ENCODE results near the gene MUSTN1. TPM values are rescaled to one million over a fixed set of nuclear protein-coding genes. Genes with fewer than 3 reads are reported as not detected.

MUSTN1 gene
- under 1 TPM in 1 of 6 donors, not detected in 5; 0.76 TPM for polyA plus RNA-seq (ENCODE audit: low read depth in 6 of 6)

GRCh38 chr3:52834871-52835501 is at the start of gene MUSTN1:
TSS of gene MUSTN1 (minus strand) at chr3:52835019. CDS start at chr3:52834948, 71 bp downstream.
- peaks cover 0 to 5% (median 0%) of the 10 kb centered on the region in 3 donors for H3K4me1 Mint-ChIP-seq
- H3K27ac Mint-ChIP-seq = peak within 1 kb of the TSS in 1 of 6 donors; percentile 82
- no peaks in the 10 kb centered on the region for H3K27me3 Mint-ChIP-seq
- no peaks in the 10 kb centered on the region for H3K9me3 Mint-ChIP-seq
- DNase-seq = no peak
- no peak within 1 kb of the TSS for H3K4me3 Mint-ChIP-seq
- ATAC-seq (ENCODE audit: low read depth in 2 of 2) = no peak
- H3K36me3 Mint-ChIP-seq = peaks cover 3 to 4% of the 10 kb centered on the region in 2 donors

- Mint-ChIP-seq H3K36me3 (peaks cover 11 to 12% of the 10 kb centered on the region in 2 donors), H3K27ac (peak overlapping the region in 3 of 6 donors; percentile 38 to 66 (median 54)), H3K27me3 (no peaks in the 10 kb centered on the region), H3K4me1 (peaks cover 0 to 8% (median 4%) of the 10 kb centered on the region in 3 donors), H3K4me3 (no peak overlapping the region), H3K9me3 (peaks cover 0 to 1% (median 0%) of the 10 kb centered on the region in 7 donors)
- no peak for ATAC-seq (ENCODE audit: low read depth in 2 of 2)
- no peak for DNase-seq
These were observed 47.6 kb upstream of the MUSTN1 start for GRCh38 chr3:52882377-52882776.

DNA sequence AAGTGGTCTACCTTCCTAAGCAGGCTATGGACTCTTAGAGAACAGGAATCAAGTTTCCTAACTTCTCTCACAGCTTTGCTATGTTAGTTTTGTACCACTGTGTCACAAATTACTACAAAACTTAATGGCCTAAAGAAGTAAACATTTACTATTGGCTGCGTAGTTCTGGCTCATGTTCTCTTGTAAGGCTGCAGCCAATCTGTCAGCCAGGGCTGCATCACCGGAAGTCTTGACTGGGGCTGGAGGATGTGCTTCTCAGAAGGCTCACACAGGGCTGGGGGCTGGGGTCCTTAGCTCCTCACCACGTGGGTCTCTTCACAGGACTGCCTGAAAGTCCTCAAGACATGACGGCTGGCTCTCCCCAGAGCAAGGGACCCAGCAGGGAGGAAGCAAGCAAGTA is 47.1 kb upstream of the MUSTN1 start:
- no peak overlapping the region for H3K4me3 Mint-ChIP-seq
- H3K4me1 Mint-ChIP-seq = peaks cover 0 to 8% (median 3%) of the 10 kb centered on the region in 3 donors
- no peak for DNase-seq
- peak overlapping the region in 1 of 6 donors; percentile 74 for H3K27ac Mint-ChIP-seq
- ATAC-seq (ENCODE audit: low read depth in 2 of 2) = no peak
- peaks cover 11 to 12% of the 10 kb centered on the region in 2 donors for H3K36me3 Mint-ChIP-seq
- H3K27me3 Mint-ChIP-seq = no peaks in the 10 kb centered on the region
- H3K9me3 Mint-ChIP-seq = peaks cover 0 to 1% (median 0%) of the 10 kb centered on the region in 7 donors

- no peak overlapping the region for H3K4me3 Mint-ChIP-seq
- H3K27me3 Mint-ChIP-seq = no peaks in the 10 kb centered on the region
- no peak for DNase-seq
- peaks cover under 1 to 8% (median 3%) of the 10 kb centered on the region in 3 donors for H3K4me1 Mint-ChIP-seq
- peak overlapping the region in 1 of 6 donors; percentile 28 for H3K27ac Mint-ChIP-seq
- no peaks in the 10 kb centered on the region for H3K9me3 Mint-ChIP-seq
- H3K36me3 Mint-ChIP-seq = peaks cover 6% of the 10 kb centered on the region in 2 donors
- ATAC-seq (ENCODE audit: low read depth in 2 of 2) = no peak
These were observed 45.7 kb upstream of the MUSTN1 start for GRCh38 chr3:52880474-52880873.

GRCh38 chr3:52880047-52880446 is 45.2 kb upstream of the MUSTN1 start:
- H3K36me3 Mint-ChIP-seq = peaks cover 2% of the 10 kb centered on the region in 2 donors
- peaks cover 3 to 12% (median 5%) of the 10 kb centered on the region in 3 donors for H3K4me1 Mint-ChIP-seq
- H3K9me3 Mint-ChIP-seq = no peaks in the 10 kb centered on the region
- no peak for ATAC-seq (ENCODE audit: low read depth in 2 of 2)
- no peak overlapping the region for H3K4me3 Mint-ChIP-seq
- H3K27me3 Mint-ChIP-seq = no peaks in the 10 kb centered on the region
- no peak overlapping the region for H3K27ac Mint-ChIP-seq
- no peak for DNase-seq

- no peak overlapping the region for H3K27ac Mint-ChIP-seq
- H3K27me3 Mint-ChIP-seq = no peaks in the 10 kb centered on the region
- no peak overlapping the region for H3K4me3 Mint-ChIP-seq
- H3K9me3 Mint-ChIP-seq = no peaks in the 10 kb centered on the region
- no peak for DNase-seq
- peaks cover 3 to 16% (median 9%) of the 10 kb centered on the region in 3 donors for H3K4me1 Mint-ChIP-seq
- no peak for ATAC-seq (ENCODE audit: low read depth in 2 of 2)
- H3K36me3 Mint-ChIP-seq = no peaks in the 10 kb centered on the region
These were observed 44.8 kb upstream of the MUSTN1 start for GRCh38 chr3:52879581-52879980.

GRCh38 chr3:52879090-52879489 is 44.3 kb upstream of the MUSTN1 start:
- no peaks in the 10 kb centered on the region for H3K9me3 Mint-ChIP-seq
- no peaks in the 10 kb centered on the region for H3K27me3 Mint-ChIP-seq
- no peak for DNase-seq
- H3K4me3 Mint-ChIP-seq = no peak overlapping the region
- ATAC-seq (ENCODE audit: low read depth in 2 of 2) = no peak
- peak overlapping the region in 1 of 6 donors; percentile 15 for H3K27ac Mint-ChIP-seq
- H3K36me3 Mint-ChIP-seq = no peaks in the 10 kb centered on the region
- peaks cover 3 to 16% (median 9%) of the 10 kb centered on the region in 3 donors for H3K4me1 Mint-ChIP-seq

- peaks cover under 1 to 18% (median 9%) of the 10 kb centered on the region in 3 donors for H3K4me1 Mint-ChIP-seq
- H3K4me3 Mint-ChIP-seq = no peak overlapping the region
- DNase-seq = no peak
- H3K27me3 Mint-ChIP-seq = no peaks in the 10 kb centered on the region
- H3K36me3 Mint-ChIP-seq = no peaks in the 10 kb centered on the region
- ATAC-seq (ENCODE audit: low read depth in 2 of 2) = no peak
- no peak overlapping the region for H3K27ac Mint-ChIP-seq
- no peaks in the 10 kb centered on the region for H3K9me3 Mint-ChIP-seq
These were observed 42.3 kb upstream of the MUSTN1 start for GRCh38 chr3:52877085-52877484.

DNA sequence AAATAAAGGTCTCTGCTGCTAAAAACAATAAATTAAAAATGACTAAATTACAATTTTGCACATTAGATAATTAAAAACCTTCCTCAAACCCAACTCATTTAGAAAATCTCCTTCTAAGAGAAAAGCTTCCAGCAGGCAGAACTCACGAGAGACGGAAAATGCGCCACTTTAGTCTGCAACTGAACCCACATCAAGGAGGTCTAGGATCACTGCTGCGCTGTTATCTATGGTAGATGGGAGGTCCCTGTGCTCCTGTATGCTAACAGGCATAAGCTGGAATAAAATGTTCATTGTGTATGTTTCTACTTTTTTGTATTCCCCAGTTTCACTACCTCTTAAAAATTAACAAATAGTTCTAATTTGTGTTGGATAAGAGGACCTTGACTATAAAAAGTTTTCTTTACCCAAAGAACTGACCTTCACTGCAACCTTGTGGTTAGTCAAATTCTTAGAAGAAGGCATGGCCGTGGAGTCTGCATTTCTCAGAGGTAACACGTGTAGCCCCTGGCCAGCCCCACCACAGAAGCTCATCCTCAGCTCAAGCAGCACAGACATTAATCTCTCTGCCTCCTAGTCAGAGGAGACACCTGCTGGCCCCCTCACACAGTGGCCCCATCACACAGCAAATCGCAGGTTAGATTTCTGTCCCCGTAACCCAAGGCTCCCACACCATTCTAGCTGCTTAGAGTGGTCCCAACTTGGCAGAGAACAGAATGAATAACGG is 40.2 kb upstream of the MUSTN1 start:
- DNase-seq (no peak), ATAC-seq (ENCODE audit: low read depth in 2 of 2) (no peak)
- Mint-ChIP-seq H3K27me3 (no peaks in the 10 kb centered on the region), H3K27ac (peak overlapping the region in 1 of 6 donors; percentile 62), H3K4me3 (no peak overlapping the region), H3K9me3 (no peaks in the 10 kb centered on the region), H3K36me3 (no peaks in the 10 kb centered on the region), H3K4me1 (peaks cover 9 to 24% (median 12%) of the 10 kb centered on the region in 3 donors)

DNA sequence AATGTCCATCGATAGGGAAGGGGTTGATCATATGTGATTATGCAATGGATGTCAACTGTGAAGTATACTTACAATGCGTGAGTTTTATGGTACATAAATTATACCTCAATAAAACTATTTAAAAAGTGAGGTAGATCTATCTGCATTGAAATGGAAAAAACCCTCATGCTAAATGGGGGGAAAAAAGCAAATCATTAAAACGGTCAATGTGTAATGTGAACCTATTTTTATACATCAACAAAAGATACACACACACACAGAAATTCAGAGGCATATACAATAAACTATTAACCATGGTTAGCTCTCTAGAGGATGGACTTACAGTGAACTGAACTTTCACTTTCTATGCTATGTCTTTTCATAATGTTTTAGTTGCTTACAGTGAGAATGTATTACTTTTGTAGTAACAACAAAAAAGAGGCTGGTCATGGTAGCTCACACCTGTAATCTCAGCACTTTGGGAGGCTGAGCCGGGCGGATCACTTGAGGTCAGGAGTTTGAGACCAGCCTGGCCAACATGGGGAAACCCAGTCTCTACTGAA is 39.4 kb upstream of the MUSTN1 start:
- ATAC-seq (ENCODE audit: low read depth in 2 of 2) (no peak), DNase-seq (no peak)
- Mint-ChIP-seq H3K36me3 (no peaks in the 10 kb centered on the region), H3K27me3 (no peaks in the 10 kb centered on the region), H3K4me1 (peaks cover 9 to 18% (median 15%) of the 10 kb centered on the region in 3 donors), H3K4me3 (no peak overlapping the region), H3K27ac (no peak overlapping the region), H3K9me3 (no peaks in the 10 kb centered on the region)

DNA sequence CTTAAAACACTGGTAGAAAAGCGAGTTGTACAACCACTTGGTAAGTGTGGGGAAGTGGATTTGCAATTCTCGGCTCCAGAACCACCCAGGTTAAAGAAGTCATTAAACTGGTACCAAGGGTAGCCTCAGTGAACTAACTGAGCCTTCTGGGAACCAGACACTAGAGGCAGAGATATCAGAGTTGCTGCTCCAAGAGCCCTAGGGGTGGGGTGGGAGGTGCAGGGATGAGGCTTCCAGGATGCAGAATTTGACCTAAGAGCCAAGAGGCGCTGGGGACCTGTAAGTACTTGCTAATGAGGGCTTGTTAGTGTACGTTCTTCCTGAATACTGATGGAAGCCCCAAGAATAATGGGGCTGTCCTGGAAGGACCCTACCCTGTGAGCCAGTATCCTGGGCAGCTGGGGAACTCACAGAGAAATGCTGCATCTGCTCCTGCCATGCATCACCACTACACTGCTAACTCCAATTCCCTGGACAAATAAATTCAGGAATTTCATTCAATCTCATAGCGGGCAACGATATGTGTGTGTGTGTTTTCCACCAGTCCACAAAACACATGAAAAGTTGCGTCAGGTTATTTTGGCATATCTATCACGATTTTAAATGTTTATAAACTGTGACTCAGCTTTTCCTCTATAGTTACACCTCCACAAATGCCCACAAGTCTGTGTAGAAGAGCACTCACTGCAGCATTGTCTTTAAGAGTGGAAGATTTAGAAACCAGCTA is 38.8 kb upstream of the MUSTN1 start:
- Mint-ChIP-seq H3K36me3 (no peaks in the 10 kb centered on the region), H3K9me3 (no peaks in the 10 kb centered on the region), H3K4me1 (peaks cover 9 to 18% (median 15%) of the 10 kb centered on the region in 3 donors), H3K27ac (no peak overlapping the region), H3K4me3 (no peak overlapping the region), H3K27me3 (no peaks in the 10 kb centered on the region)
- ATAC-seq (ENCODE audit: low read depth in 2 of 2) (no peak), DNase-seq (no peak)

DNA sequence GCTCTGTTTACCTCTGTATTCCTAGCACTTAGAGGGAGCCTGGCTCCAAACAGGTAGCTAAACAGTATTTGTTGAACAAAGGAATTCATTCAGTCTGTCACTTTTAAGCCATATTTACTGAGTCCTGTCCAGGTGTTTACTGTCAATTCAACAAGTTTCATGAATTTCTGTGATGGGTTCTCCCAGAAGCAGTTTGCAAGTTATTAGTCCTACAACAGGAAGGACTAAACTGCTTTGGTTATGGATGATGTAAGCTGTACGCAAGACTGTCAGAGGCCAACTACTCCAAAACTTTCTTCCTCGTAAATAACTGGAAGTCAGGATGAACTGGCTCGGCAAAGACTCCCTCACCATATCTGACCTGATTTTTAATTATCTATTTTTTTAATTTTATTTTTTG is 37.4 kb upstream of the MUSTN1 start:
- Mint-ChIP-seq H3K36me3 (no peaks in the 10 kb centered on the region), H3K9me3 (no peaks in the 10 kb centered on the region), H3K27me3 (no peaks in the 10 kb centered on the region), H3K4me3 (no peak overlapping the region), H3K4me1 (peaks cover 9 to 18% (median 15%) of the 10 kb centered on the region in 3 donors), H3K27ac (peak overlapping the region in 2 of 6 donors; percentile 55 to 60)
- no peak for DNase-seq
- ATAC-seq (ENCODE audit: low read depth in 2 of 2) = no peak

DNA sequence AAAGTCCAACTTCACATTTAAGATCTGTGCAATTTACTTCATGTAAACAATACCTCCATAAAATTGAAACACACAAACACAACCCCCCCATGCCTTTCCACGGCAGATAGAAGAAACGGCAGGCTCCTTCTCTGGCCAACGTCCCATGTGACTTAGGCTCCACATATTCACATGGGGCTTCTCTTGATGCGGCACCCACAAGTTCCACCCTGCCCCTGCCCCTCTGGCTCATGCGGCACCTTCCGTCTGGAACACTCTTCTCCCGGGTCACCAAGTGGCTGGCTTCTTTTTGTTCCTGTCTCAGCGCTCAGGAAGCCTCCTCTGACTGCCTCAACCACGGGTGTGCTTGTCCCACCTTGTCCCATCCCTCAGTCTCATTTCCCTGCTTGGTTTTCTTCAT is 36.9 kb upstream of the MUSTN1 start:
- no peak overlapping the region for H3K4me3 Mint-ChIP-seq
- peak overlapping the region in 4 of 6 donors; percentile 29 to 82 (median 58) for H3K27ac Mint-ChIP-seq

More for the DNA sequence above, 36.9 kb upstream of the MUSTN1 start:
- Mint-ChIP-seq H3K27me3 (no peaks in the 10 kb centered on the region), H3K36me3 (peaks cover 0 to under 1% of the 10 kb centered on the region in 2 donors), H3K9me3 (no peaks in the 10 kb centered on the region), H3K4me1 (peaks cover 9 to 18% (median 15%) of the 10 kb centered on the region in 3 donors)
- DNase-seq (no peak), ATAC-seq (ENCODE audit: low read depth in 2 of 2) (no peak)

Measured in naive B cell (primary cell).